Measurements from ENCODE around the gene CYTH3.

DNA sequence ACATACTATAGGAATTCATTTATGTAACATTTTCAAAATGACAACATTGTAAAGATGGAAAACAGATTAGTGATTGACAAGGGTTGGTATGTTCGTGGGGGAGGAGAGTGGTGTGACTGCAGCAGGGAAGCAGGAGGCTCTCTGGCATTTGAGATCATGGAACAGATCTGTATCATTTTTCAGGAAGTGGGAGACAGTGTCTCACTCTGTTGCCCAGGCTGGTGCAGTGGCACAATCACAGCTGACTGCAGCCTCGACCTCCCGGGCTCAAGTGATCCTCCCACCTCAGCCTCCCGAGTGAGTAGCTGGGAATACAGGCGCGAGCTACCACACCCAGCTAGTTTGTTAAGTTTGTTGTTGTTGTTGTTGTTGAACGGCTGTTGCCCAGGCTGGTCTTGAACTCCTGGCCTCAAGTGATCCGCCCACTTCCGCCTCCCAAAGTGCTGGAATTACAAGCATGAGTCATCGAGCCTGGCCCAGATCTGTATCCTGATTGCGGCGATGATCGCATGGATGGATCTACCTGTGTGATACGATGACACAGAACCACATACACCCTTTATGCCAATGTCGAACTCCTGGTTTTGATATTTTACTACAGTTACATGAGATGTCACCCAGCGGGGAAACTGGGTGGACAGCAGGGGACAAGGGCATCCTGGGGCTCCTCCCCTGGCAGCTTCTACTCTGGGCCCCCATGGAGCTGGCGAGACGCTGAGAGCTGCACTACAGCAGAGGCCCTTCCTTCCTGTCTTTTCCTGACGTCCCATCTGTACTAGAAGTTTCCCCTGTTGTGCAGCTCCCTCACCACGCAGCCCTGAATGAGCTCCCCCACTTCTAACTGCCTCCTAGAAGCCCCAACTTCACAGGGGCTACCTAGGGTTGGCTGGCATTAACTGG is 12.3 kb upstream of the CYTH3 start:
- TF ChIP-seq CTCF (IDR thresholded peaks at IDR 0.05; ENCODE audit: insufficient read depth, low read length, poor library complexity, severe bottlenecking) (no peak), EZH2phosphoT487 (conservative IDR thresholded peaks at IDR 0.05; ENCODE audit: low read length) (no peak)

Measured in SU-DHL-6 (cell line).